Adrenal gland (tissue), 12 donors: ENCODE results near the gene CST1. TPM values are rescaled to one million over a fixed set of nuclear protein-coding genes. Genes with fewer than 3 reads are reported as not detected.
"Not testable (repeated sequence)": the region's sequence is repeated elsewhere in the genome, so short reads cannot be mapped to it uniquely, and the experiment has no call there.

ENCODE experiments used
- DNase-seq, 7 donors: peaks; one replicate each; pipeline ENCODE4 v3.0.0-alpha.2; 2019 to 2020
- H3K27ac ChIP-seq, 5 donors: fragments of 200-600 bp; sonication (generic) in 4 of 5; 1 replicate in 3 of 5; 2 replicates in 2 of 5; pipeline versions ENCODE4 v1.5.1 to v1.8.0; 2016 to 2020; ENCODE audit warnings: mild to moderate bottlenecking in 1 of 5
- H3K27me3 ChIP-seq: fragments of 200-600 bp; 2 replicates; pipeline ENCODE4 v1.8.0; 2021
- H3K36me3 ChIP-seq, 2 donors: fragments of 200-600 bp; replicated peaks in 1 of 2; 1 replicate in 1 of 2; 2 replicates in 1 of 2; pipeline versions ENCODE4 v1.5.1 to v1.8.0; 2018 to 2022
- H3K4me1 ChIP-seq, 2 donors: fragments of 200-600 bp; replicated peaks in 1 of 2; 1 replicate in 1 of 2; 2 replicates in 1 of 2; pipeline versions ENCODE4 v1.5.1 to v1.8.0; 2018 to 2021
- H3K4me3 ChIP-seq, 4 donors: fragments of 200-600 bp; sonication (generic) in 3 of 4; one replicate each; pipeline ENCODE4 v1.5.1; 2016 to 2018
- H3K9me3 ChIP-seq, 3 donors: fragments of 200-600 bp; sonication (generic) in 1 of 3; replicated peaks in 1 of 3; 1 replicate in 2 of 3; 2 replicates in 1 of 3; pipeline versions ENCODE4 v1.5.1 to v1.8.0; 2016 to 2021
- POLR2A ChIP-seq, 2 donors: fragments of 450-650 bp; IDR thresholded peaks; one replicate each; pipeline ENCODE4 v1.6.1; 2017; ENCODE audit warnings: antibody characterized with exemption in 2 of 2, mild to moderate bottlenecking in 2 of 2, moderate library complexity in 1 of 2
- WGBS, 4 donors: extraction: QIAGEN DNeasy Blood & Tissue Kit in 2 of 4; methylation state at CpG; one replicate each; pipeline versions ENCODE4 v1.1.5 to v1.1.7; 2013 to 2017; 5-methylcytosine and 5-hydroxymethylcytosine counted together
- intact Hi-C, 2 donors: fragments of 100-400 bp; cut with DNase I; formaldehyde crosslinking; loops; one replicate each; pipeline versions ENCODE4 v1.14.1 to v1.15.0; 2022 to 2023
- polyA plus RNA-seq, 3 donors: library from polyadenylated mRNA; stranded (reverse); fragments of 200-250 nt in 2 of 3; fragments of 350-450 nt in 1 of 3; fragmentation: Illumina TruSeq in 1 of 3; extraction: RNeasy Lipid Tissue Mini Kit (QIAGEN cat#74804) in 1 of 3; gene quantifications; one replicate each; pipeline ENCODE4 v1.2.3, GENCODE V29; 2013 to 2014
- total RNA-seq, 9 donors: library from RNA; depleted of rRNA in 4 of 9; stranded (reverse); fragments of >200 nt in 4 of 9; fragments of 120-200 nt in 1 of 9; fragmentation: NEBNext Ultra II Directional in 1 of 9; extraction: Animal tissue kit (Norgen Biotek cat#: 25700) in 1 of 9; gene quantifications; one replicate each; pipeline versions ENCODE4 v1.1.0 to v1.2.4, GENCODE V29; 2013 to 2023
- TF ChIP-seq, protein P1 (sequence below), 6 experiments: fragments of 450-650 bp in 4 of 6; fragments of 200-600 bp in 2 of 6; sonication (generic) in 1 of 6; IDR thresholded peaks; 1 replicate in 5 of 6; 2 replicates in 1 of 6; pipeline versions ENCODE4 v1.5.1 to v1.8.0; 2016 to 2021; ENCODE audit warnings: antibody characterized with exemption in 6 of 6, mild to moderate bottlenecking in 2 of 6, moderate library complexity in 1 of 6
- donor health status: healthy with polysubstance abuse.
- donor health status: Bipolar disorder and iron deficiency.
- donor health status: DM: yes; HTN: yes; CAD: no.
- donor health status: DM: no; HTN: no; CAD: no.
- donor health status: DM: no; HTN: no; CAD: no.
- donor health status: DM: yes; HTN: yes; CAD: no.

The CST1 gene
- total and polyA plus RNA-seq, 12 donors = 0.13 to 1.3 (median 0.56) TPM; not detected in 9

DNA sequence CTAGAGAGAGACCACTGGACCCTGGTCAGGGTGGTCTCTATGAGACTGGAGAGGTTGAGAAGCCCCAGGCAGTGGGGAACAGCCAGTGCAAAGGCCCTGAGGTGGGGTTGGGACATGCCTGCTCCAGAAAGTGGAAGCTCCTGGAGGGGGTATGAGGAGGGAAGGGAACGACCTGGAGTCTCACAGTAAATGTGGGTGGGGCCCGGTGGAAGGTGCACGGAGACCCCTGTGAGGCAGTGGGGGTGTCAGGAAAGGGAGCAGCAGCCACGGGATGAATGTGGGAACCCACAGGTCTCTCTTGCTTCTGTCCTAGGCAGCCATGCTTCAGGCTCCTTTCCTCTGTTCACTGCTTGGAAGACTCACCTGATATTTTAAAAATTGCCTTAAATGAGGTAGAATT lies 1.3 kb upstream of the CST1 start:
- Histone ChIP-seq H3K36me3 (no peaks in the 10 kb centered on the region), H3K4me1 (no peaks in the 10 kb centered on the region), H3K27me3 (no peaks in the 10 kb centered on the region), H3K9me3 (no peaks in the 10 kb centered on the region), H3K4me3 (no peak overlapping the region), H3K27ac (no peak overlapping the region)
- WGBS, 4 donors = 73 to 83% (median 78%) methylated on average over 4 of the region's 4 CpGs
- intact Hi-C loops = no loop called here
- TF ChIP-seq POLR2A (IDR thresholded peaks at IDR 0.05) = no peak
- TF ChIP-seq, protein P1, sequence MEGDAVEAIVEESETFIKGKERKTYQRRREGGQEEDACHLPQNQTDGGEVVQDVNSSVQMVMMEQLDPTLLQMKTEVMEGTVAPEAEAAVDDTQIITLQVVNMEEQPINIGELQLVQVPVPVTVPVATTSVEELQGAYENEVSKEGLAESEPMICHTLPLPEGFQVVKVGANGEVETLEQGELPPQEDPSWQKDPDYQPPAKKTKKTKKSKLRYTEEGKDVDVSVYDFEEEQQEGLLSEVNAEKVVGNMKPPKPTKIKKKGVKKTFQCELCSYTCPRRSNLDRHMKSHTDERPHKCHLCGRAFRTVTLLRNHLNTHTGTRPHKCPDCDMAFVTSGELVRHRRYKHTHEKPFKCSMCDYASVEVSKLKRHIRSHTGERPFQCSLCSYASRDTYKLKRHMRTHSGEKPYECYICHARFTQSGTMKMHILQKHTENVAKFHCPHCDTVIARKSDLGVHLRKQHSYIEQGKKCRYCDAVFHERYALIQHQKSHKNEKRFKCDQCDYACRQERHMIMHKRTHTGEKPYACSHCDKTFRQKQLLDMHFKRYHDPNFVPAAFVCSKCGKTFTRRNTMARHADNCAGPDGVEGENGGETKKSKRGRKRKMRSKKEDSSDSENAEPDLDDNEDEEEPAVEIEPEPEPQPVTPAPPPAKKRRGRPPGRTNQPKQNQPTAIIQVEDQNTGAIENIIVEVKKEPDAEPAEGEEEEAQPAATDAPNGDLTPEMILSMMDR (IDR thresholded peaks at IDR 0.05) = no peak
- DNase-seq = no peak

GRCh38 chr20:23749746-23750145 lies 989 bp downstream of the CST1 start:
- DNase-seq = no peak

DNA sequence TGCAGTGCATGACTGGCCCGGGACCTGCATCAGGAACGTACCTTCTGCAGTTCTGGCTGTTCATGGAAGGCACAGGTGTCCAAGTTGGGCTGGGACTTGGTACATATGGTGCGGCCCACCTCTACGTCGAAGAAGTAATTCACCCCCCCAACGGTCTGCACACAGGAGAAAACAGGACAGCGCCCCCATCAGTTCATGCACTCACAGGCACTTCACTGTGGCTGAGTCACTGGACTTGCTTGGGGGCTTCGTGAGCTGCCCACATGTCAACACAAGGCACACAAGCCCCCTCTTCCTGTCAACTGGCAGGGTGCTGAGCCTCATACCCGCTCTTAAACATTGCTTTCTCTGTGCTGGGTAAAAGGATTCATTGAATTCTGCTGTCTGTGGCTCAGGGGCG lies 1.8 kb downstream of the CST1 start:
- H3K4me3 ChIP-seq, H3K9me3 ChIP-seq, H3K36me3 ChIP-seq, H3K4me1 ChIP-seq, H3K27ac ChIP-seq, intact Hi-C loops, H3K27me3 ChIP-seq, DNase-seq: not testable (repeated sequence)
- WGBS, 4 donors = 82 to 85% (median 83%) methylated on average over 4 to 10 of the region's 10 CpGs

More at GRCh38 chr20:23749746-23750145, 989 bp downstream of the CST1 start:
- H3K4me3 ChIP-seq = no peak overlapping the region
- H3K4me1 ChIP-seq = no peaks in the 10 kb centered on the region
- no peaks in the 10 kb centered on the region for H3K36me3 ChIP-seq
- no peaks in the 10 kb centered on the region for H3K27me3 ChIP-seq
- TF ChIP-seq, protein P1 (IDR thresholded peaks at IDR 0.05) = no peak
- TF ChIP-seq POLR2A (IDR thresholded peaks at IDR 0.05) = no peak
- WGBS, 4 donors = 69 to 90% (median 76%) methylated on average over 5 of the region's 5 CpGs
- no peak overlapping the region for H3K27ac ChIP-seq
- H3K9me3 ChIP-seq = no peaks in the 10 kb centered on the region
- intact Hi-C loops = no loop called here

- H3K27ac ChIP-seq, H3K36me3 ChIP-seq, intact Hi-C loops, H3K9me3 ChIP-seq, H3K4me3 ChIP-seq, H3K27me3 ChIP-seq, DNase-seq, H3K4me1 ChIP-seq: not testable (repeated sequence)
- 64 to 71% (median 65%) methylated on average over 4 to 7 of the region's 7 CpGs for WGBS, 4 donors
These were observed 3.2 kb downstream of the CST1 start for GRCh38 chr20:23747551-23747950.

DNA sequence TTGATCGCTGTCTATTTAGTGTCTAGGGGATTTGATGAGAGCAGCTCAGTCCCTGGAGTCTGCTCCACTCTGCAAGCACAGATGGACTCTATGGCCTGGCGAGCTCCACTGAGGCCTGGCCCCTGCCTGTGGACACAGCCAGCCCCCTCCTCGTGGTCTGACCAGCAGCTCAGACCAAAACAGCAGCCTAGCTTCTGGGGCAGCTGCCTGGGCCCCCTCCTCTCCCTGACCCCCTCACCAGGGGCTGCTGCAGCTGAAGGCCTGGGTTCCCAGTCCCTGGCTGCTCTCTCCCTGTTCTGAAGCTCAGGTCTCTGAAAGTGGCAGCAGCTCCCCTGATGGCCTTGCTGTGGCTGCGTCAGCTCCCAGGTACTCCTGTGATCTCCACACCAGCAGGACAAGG lies 3.6 kb downstream of the CST1 start:
- H3K9me3 ChIP-seq, H3K27me3 ChIP-seq, H3K4me1 ChIP-seq, DNase-seq, intact Hi-C loops, H3K4me3 ChIP-seq, H3K27ac ChIP-seq, H3K36me3 ChIP-seq: not testable (repeated sequence)
- 46 to 100% (median 73%) methylated on average over 1 to 4 of the region's 4 CpGs for WGBS, 4 donors

DNA sequence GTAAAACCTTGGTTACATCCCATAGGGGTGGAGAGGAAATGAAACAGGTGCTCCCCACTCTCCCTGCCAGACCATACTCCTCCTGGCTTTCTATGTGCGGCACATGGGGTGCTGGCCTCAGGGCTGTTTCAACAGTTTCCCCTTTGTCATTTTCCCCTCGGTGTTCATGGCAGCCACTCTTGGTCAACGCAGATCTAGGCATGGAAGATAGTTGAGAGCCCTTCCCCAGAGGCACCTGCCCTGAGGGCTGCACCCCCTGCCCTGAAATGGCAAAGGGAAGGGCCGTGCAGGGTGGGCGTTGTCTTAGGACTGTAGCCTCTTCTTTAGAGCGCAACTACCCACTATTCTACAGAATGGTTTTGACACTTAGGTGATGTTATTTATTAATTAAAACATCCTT lies 4.4 kb downstream of the CST1 start:
- DNase-seq = no peak
- H3K4me3 ChIP-seq = no peak overlapping the region
- no peaks in the 10 kb centered on the region for H3K36me3 ChIP-seq
- intact Hi-C loops = no loop called here
- 53 to 90% (median 75%) methylated on average over 5 to 6 of the region's 6 CpGs for WGBS, 4 donors
- no peak overlapping the region for H3K27ac ChIP-seq
- H3K27me3 ChIP-seq = no peaks in the 10 kb centered on the region
- no peak for TF ChIP-seq POLR2A (IDR thresholded peaks at IDR 0.05)
- TF ChIP-seq, protein P1 (IDR thresholded peaks at IDR 0.05) = no peak
- no peaks in the 10 kb centered on the region for H3K9me3 ChIP-seq
- no peaks in the 10 kb centered on the region for H3K4me1 ChIP-seq
